TTC549 (cell line): ENCODE data around the gene SPINT1.

Source experiments
- FAIRE-seq: peaks from 2 replicates; lab custom pipeline; 2012; peaks lifted over from hg19 to GRCh38; lab: Jason Lieb, UNC

The SPINT1 gene

GRCh38 chr15:40829115-40829514 lies 14.7 kb upstream of the SPINT1 start:
- no peak for FAIRE-seq

- FAIRE-seq, result no peak
These were observed 13.0 kb upstream of the SPINT1 start for GRCh38 chr15:40830884-40831283.

- FAIRE-seq, result no peak
These were observed 12.0 kb upstream of the SPINT1 start for GRCh38 chr15:40831861-40832260.

DNA sequence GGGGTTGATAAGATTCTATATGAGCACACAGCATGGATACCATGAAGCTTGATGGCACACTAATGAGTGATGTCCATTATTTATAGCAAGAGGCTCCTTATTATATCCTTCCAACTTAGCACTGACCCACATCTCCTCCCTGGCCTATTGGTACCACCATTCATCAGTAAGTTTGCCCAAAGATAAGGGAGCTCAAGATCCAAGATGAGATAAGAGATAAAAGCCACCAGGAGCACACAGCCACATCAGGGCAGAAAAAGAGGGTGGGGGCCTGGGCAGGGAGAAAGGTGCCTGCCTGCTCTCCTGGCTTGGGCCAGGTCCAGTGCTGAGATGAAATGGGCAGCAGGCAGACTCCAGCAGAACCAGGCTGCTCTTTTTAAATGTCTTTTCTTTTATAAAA lies 10.9 kb upstream of the SPINT1 start:
- no peak for FAIRE-seq

GRCh38 chr15:40836020-40836419 lies 7.8 kb upstream of the SPINT1 start:
- FAIRE-seq, result no peak

DNA sequence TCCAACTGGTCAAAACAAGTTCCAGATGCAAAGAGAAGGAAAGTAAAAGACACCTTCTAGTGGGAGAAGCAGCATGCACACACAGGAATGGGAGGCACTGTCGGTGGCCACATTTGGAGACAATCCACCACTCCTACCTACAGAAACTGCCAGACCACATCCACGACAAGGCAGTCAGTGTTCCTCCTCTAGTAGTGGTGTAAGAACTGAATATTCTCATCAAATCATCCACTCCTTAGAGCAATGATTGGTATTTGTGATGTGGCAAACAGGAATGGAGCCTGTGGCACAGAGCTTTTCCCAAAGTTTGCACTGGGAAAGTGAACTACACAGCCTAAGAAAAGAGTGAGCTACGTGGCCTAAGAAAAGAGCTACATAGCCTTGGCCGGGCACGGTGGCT lies 5.1 kb upstream of the SPINT1 start:
- FAIRE-seq, result no peak

DNA sequence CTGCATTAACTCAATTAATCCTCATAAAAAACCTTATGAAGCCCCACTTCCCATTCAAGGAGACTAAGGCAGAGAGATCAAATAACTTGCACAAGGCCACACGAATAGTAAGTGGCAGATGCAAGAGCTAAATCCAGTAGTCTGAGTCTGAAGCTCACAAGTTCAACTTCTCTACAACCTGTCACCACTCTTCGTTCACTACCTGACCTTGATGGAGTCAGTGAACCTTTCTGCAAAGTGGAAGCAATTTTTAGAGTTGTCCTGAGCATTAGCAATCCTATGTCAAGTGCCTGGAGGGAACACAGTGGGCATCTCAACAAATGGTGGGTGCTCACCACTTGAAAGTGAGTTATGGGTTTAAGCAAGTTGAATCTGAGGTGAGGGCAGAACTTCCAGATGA lies 2.1 kb upstream of the SPINT1 start:
- FAIRE-seq, result no peak

DNA sequence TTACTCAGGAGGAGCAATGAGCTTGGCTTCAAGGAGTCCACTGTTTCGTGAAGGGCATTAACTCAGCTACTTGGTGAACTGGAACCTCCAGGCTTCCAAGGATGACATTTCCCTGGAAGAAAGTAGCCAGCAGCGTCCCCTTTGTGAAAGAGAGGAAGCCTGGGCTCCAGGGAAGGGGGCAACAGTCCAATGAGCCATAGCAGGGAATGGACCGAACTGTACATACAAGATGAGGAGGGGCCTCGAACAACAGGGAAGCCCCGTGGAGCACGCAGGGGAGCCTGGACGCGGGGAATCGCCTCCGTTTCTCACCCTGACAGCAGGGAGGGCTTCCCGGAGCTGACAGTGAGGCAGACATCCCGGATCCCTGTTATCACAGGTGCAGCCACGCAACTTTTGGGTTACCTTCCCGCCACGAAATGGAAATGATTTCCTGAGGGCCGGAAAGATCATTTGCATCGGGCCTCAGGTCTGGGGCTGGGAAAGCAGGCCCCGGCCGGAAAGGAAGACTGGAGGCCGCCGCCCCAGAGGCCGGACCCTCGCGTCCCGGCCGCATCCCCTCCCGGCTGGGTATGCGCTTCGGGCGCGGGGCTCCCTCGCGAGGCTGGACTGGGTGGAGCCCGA lies 475 bp upstream of the SPINT1 start:
- no peak for FAIRE-seq

DNA sequence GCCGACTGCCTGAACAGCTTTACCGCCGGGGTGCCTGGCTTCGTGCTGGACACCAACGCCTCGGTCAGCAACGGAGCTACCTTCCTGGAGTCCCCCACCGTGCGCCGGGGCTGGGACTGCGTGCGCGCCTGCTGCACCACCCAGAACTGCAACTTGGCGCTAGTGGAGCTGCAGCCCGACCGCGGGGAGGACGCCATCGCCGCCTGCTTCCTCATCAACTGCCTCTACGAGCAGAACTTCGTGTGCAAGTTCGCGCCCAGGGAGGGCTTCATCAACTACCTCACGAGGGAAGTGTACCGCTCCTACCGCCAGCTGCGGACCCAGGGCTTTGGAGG lies 815 bp downstream of the SPINT1 start:
- FAIRE-seq, result no peak

DNA sequence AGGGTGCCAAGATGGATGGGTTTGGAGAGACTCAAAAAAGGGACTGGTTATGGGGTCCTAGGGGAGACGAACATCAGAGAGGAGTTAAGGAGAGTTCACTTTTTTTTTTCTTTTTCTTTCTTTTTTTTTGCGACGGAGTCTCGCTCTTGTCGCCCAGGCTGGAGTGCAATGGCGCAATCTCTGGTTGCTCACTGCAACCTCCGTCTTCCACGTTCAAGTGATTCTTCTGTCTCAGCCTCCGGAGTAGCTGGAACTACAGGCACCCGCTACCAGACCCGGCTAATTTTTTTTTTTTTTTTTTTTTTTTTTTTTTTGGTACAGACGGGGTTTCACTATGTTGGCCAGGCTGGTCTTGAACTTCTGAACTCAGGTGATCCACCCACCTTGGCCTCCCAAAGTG lies 1.2 kb downstream of the SPINT1 start:
- FAIRE-seq, result no peak

DNA sequence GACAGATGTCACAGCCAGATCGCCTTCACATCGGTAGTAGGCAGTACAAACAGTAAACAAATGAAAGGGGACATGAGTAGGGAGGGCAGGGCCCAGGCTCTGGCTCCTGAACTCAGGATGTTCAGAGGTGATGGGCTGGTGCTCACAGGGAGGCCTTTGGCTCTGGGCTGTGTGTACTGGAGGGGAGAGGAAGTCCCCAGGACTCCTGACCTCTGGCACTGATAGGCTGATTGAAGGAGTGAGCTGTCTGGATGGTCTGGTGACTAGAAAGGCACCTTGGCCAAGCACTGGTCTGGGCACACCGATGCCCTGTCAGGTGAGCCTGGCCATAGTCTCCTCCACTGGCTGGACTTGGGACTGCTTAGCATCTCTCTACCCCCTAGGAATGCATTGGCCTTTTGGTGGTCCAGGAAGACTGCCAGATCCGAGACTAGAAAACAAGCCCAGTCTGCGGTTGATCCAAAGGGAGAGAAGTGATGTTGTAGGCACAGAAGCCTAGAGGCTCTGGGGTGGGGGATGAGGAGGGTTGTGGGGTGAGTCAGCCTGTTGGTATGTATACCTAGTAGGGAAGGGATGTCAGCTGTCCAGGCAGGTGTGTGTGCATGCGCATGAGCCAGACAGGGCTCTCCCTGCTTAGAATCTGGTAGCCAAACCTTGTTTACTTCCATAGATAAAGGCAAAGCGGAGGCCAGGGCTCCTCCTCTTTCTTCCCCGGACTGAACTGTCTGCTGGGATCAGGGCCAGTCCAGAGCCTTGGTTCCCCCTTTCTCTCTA lies 1.9 kb downstream of the SPINT1 start:
- FAIRE-seq, result no peak

DNA sequence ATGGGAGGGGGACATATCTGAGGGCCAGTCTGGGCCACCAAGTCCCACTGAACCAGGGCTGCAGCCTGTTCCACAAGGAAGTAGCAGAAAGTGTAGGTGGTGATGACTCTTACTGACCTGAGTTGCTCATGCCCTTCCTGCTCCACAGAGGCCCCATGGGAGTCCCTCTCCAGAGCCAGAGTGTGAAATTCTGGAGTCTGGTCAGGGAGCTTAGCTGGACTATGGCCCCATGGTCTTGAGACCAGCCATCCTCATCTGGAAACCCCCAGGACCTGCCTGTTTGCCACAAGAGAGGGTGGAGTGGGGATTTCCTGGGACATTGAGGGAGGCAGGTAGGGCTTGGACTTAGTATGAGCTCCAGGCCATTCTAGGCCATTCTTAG lies 3.0 kb downstream of the SPINT1 start:
- no peak for FAIRE-seq

DNA sequence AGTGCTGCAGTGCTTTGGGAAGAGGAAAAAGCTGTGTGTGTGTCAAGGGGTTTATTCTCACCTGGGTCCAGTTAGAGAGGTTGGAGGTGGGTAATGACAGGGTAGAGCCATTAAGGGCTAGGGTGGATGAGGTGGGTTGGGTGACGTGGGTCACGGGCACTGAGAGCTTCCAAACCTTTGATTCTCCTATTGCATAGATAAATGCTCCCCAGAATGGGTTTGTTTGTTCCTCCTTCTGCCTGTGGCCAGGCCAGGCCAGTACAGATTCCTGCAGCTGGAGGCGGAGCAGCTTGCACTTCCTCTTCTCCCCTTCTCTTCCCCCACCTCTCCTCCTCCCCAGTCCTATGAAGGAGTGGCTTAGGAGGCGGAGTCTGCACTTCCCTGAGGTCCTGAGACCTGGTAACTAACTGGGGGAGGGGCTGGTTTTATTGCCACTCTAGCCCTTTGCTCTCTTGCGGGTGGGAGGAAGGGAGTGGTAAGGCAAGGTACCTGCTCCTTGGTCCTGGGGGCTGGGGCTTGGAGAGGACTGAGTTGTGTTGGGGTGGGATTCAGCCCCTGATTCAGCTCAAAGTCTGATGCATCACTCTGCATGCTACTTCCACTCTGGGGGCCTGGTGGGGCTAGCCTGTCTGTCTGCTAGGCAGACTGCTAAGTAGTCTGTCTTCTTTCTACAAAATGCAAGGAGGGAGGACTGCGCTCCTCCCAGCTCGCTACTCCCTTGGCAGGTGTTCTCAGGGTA lies 3.5 kb downstream of the SPINT1 start:
- FAIRE-seq, result no peak

DNA sequence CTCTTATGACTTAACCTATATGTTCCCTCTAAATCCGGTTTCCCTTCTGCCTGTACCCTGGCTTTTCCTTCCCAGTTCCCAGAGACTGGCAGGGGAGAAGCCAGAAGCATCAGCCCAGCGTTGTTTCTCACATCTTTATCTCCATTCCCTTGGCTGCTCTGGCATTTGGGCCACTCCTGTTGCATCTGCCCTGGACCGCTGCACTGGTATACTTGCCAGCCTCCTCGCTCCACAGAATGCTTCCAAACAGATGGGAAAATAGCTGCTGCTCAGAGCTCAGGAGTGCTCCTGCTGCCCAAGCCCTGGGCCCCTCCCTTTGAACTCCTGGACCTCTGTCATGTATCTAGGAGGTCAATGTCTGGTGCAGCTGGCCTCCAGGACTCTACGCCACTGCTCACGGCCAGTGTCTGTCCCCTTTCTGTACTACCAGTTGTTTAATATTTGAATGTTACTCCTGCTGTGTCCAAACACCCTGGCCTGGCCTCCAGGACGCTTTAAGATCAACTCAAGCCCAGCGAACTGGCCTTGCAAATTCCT lies 6.8 kb downstream of the SPINT1 start:
- FAIRE-seq, result no peak

DNA sequence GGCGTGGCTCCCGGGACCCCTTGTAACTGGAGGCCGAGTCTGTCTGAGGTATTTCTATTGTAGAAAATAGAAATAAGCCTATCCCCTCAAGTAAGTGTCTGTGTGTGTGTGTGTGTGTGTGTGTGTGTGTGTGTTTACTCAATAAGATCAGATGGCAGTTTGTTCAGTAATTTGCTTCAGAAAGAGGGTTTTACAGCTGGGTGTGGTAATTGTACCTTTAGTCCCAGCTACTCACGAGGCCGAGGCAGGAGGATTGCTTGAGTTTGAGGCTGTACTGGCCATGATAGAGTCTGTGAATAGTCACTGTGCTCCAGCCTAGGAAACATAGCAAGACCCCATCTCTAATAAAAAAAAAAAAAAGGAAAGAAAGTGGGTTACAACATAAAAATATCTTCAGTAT lies 8.7 kb downstream of the SPINT1 start:
- no peak for FAIRE-seq

DNA sequence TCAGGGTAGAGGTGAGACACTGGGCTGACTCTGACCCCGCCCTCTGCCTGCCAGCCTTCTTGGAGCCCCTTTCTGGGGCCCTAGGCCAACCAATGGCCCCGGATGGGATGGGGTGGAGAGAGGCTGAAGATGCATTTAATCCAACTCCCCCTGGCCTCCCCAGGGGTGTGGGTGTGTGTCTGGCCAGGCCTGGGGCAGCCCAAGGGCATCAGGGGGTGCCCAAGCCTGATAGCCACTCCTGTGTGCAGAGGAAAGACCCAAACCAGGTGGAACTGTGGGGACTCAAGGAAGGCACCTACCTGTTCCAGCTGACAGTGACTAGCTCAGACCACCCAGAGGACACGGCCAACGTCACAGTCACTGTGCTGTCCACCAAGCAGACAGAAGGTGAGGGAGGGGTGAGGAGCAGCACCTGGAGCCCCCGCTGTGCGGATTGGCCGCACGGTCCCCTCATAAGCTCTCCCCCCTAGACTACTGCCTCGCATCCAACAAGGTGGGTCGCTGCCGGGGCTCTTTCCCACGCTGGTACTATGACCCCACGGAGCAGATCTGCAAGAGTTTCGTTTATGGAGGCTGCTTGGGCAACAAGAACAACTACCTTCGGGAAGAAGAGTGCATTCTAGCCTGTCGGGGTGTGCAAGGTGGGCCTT lies 9.5 kb downstream of the SPINT1 start:
- no peak for FAIRE-seq

GRCh38 chr15:40854161-40854560 lies 10.3 kb downstream of the SPINT1 start:
- FAIRE-seq, result no peak

DNA sequence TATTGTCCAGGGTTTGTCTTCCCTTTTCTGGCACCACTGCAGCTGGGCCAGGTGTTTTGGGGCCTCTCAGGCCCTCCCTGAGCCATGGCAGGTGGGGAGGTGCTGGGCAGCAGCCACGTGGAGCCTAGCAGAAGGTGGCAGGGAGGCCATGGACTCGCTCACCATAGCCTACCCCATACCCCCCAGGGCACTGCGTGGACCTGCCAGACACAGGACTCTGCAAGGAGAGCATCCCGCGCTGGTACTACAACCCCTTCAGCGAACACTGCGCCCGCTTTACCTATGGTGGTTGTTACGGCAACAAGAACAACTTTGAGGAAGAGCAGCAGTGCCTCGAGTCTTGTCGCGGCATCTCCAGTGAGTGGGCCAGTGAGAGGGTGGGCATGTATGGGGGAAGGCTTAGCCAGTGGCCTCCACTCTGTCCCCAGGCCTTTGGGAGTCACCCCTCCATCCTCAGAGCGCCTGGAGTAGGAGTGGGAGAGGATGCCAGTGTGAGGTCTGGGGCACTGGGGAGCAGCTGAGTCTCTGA lies 11.9 kb downstream of the SPINT1 start:
- FAIRE-seq, result no peak

DNA sequence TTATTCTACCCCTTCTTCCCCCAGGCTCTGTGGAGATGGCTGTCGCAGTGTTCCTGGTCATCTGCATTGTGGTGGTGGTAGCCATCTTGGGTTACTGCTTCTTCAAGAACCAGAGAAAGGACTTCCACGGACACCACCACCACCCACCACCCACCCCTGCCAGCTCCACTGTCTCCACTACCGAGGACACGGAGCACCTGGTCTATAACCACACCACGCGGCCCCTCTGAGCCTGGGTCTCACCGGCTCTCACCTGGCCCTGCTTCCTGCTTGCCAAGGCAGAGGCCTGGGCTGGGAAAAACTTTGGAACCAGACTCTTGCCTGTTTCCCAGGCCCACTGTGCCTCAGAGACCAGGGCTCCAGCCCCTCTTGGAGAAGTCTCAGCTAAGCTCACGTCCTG lies 12.9 kb downstream of the SPINT1 start:
- no peak for FAIRE-seq

DNA sequence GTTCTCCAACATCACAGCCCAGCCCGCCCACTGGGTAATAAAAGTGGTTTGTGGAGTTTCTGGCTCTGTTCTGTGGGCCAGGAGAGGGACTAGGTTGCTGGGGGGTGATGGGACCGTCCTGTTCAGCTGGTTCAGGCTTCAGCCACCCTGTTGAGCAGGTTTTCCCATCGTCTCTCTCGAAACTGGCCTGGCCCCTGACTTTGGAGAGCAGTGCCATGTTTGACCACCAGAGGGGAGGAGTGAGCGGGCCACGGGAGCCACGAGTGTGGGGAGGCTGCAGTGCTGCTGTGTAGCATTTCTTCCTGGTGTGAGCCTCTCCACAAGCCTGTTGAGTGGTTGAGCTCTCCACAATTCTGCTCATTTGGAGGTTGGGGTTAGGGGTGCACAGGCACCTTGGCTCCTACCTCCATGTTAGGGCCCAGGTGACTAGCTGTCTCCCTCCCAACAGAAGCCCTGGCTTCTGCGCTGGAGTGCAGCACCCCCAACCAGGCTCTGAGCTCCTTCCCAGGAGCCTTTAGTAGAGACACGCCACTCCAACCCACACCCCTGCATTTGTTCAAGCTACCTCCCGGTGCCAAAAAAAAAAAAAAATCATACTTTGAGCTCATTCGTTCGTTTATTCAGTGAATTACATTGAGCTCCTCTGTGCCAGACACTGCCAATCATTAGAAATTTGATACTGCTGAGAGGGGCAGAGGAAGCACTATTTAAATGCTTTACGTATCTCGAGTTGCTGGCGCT lies 13.9 kb downstream of the SPINT1 start:
- FAIRE-seq, result no peak

DNA sequence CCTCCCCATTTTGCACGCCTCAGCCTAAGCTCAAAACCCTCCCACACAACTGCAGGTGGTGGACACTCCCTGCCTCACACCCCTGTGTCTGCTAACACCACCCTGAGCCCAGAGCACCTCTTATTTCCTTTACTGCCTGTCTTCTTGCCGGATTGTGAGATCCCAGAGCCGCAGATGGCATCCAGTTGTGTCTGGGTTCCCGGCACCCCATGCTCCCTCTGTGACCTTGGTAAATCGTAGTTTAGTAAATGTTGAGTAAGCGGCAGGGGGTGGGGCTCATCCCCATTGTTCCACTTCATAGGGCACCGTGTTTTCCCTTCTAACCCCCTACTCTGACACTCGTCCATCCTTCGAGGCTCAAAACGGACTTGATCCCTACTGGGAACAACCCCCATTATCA lies 14.9 kb downstream of the SPINT1 start:
- no peak for FAIRE-seq
